ENCODE measurements around the gene ESYT2.

GRCh38 chr7:158765020-158765419 is 64.3 kb downstream of the ESYT2 start:
- no peak for TF ChIP-seq SUZ12 (IDR thresholded peaks at IDR 0.05; ENCODE audit: extremely low read depth, insufficient read depth, insufficient read length)
- no peak for TF ChIP-seq ZNF274 (IDR thresholded peaks at IDR 0.05; ENCODE audit: low read depth, low read length)
- no peak for TF ChIP-seq YY1 (IDR thresholded peaks at IDR 0.05; ENCODE audit: insufficient read depth, insufficient read length)
